Stimulated activated CD8-positive, alpha-beta memory T cell treated with anti-CD3 and anti-CD28 coated beads, Interleukin-4, amount 100 ng/mL, for 48 hours (primary cell): Measurements from ENCODE around the gene CPEB1.
"Not testable (repeated sequence)": the region's sequence is repeated elsewhere in the genome, so short reads cannot be mapped to it uniquely, and the experiment has no call there.

Experiments used
- DNase-seq: peaks from one replicate; pipeline ENCODE4 v3.0.0-alpha.2; 2020

The CPEB1 gene

GRCh38 chr15:82648257-82649103 is 1.3 kb upstream of the CPEB1 start:
- DNase-seq = no peak

- DNase-seq = peak; percentile 68
Measured at GRCh38 chr15:82647835-82648256, 683 bp upstream of the CPEB1 start.

GRCh38 chr15:82646250-82647044 is 716 bp downstream of the CPEB1 start:
- DNase-seq = peak; percentile 31

- DNase-seq = not testable (repeated sequence)
Measured at GRCh38 chr15:82644967-82645852, 2.0 kb downstream of the CPEB1 start.

GRCh38 chr15:82643992-82644391 is 3.2 kb downstream of the CPEB1 start:
- DNase-seq = no peak

GRCh38 chr15:82642656-82643055 is 4.5 kb downstream of the CPEB1 start:
- no peak for DNase-seq

- no peak for DNase-seq
Measured at GRCh38 chr15:82641129-82641798, 5.9 kb downstream of the CPEB1 start.

GRCh38 chr15:82640672-82641071 is 6.5 kb downstream of the CPEB1 start:
- no peak for DNase-seq

- DNase-seq = no peak
Measured at GRCh38 chr15:82635798-82636197, 11.4 kb downstream of the CPEB1 start.

GRCh38 chr15:82630033-82630432 is 17.1 kb downstream of the CPEB1 start:
- DNase-seq = no peak

- DNase-seq = no peak
Measured at GRCh38 chr15:82625136-82625535, 22.0 kb downstream of the CPEB1 start.

GRCh38 chr15:82624438-82624837 is 22.7 kb downstream of the CPEB1 start:
- no peak for DNase-seq

GRCh38 chr15:82624008-82624407 is 23.2 kb downstream of the CPEB1 start:
- DNase-seq = no peak

GRCh38 chr15:82621970-82622369 is 25.2 kb downstream of the CPEB1 start:
- no peak for DNase-seq

- DNase-seq = no peak
Measured at GRCh38 chr15:82613747-82614146, 33.4 kb downstream of the CPEB1 start.

- DNase-seq = no peak
Measured at GRCh38 chr15:82611348-82611747, 35.8 kb downstream of the CPEB1 start.

GRCh38 chr15:82602195-82602594 is 45.0 kb downstream of the CPEB1 start:
- no peak for DNase-seq

GRCh38 chr15:82599862-82600261 is 47.3 kb downstream of the CPEB1 start:
- DNase-seq = no peak

- no peak for DNase-seq
Measured at GRCh38 chr15:82597815-82598214, 49.3 kb downstream of the CPEB1 start.

- no peak for DNase-seq
Measured at GRCh38 chr15:82595766-82596165, 51.4 kb downstream of the CPEB1 start.

GRCh38 chr15:82595203-82595602 is 52.0 kb downstream of the CPEB1 start:
- DNase-seq = no peak

- DNase-seq = no peak
Measured at GRCh38 chr15:82587805-82588204, 59.4 kb downstream of the CPEB1 start.
